HepG2 (cell line): ENCODE data around the gene GSKIP. TPM values are rescaled to one million over a fixed set of nuclear protein-coding genes. Genes with fewer than 3 reads are reported as not detected.
A peak's percentile ranks its signal among the peaks of the same experiment; 100 is the strongest.

ENCODE experiments used
- ATF7 ChIP-seq, 2 experiments: fragments of 450-650 bp in 1 of 2; sonication (generic) in 1 of 2; formaldehyde crosslinking in 1 of 2; IDR thresholded peaks; 2 replicates each; pipeline versions ENCODE4 v1.4.0 to v1.6.1; 2016 to 2020; ENCODE audit warnings: antibody characterized with exemption in 1 of 2, mild to moderate bottlenecking in 1 of 2, missing genetic modification reagents in 1 of 2
- BATF2 ChIP-seq: sonication (generic); formaldehyde crosslinking; IDR thresholded peaks from 2 replicates; pipeline ENCODE4 v1.8.0; 2022; ENCODE audit warnings: mild to moderate bottlenecking, missing genetic modification reagents, moderate library complexity
- CENPT ChIP-seq: sonication (generic); formaldehyde crosslinking; IDR thresholded peaks from 2 replicates; pipeline ENCODE4 v1.8.0; 2022; ENCODE audit warnings: low read depth, mild to moderate bottlenecking, moderate library complexity, missing genetic modification reagents
- CREM ChIP-seq, 2 experiments: sonication (generic) in 1 of 2; formaldehyde crosslinking in 1 of 2; IDR thresholded peaks; 2 replicates each; pipeline versions ENCODE4 v1.4.0 to v1.6.1; 2016 to 2020; ENCODE audit warnings: antibody characterized with exemption in 1 of 2, mild to moderate bottlenecking in 1 of 2, missing genetic modification reagents in 1 of 2
- DMTF1 ChIP-seq: sonication (generic); formaldehyde crosslinking; IDR thresholded peaks from 2 replicates; pipeline ENCODE4 v1.4.0; 2020; ENCODE audit warnings: mild to moderate bottlenecking, missing genetic modification reagents
- E2F5 ChIP-seq: sonication (generic); formaldehyde crosslinking; conservative IDR thresholded peaks from 2 replicates; pipeline ENCODE4 v1.4.0; 2020; ENCODE audit warnings: missing genetic modification reagents
- ETV5 ChIP-seq: IDR thresholded peaks from 2 replicates; pipeline ENCODE4 v1.6.1; 2018; ENCODE audit warnings: missing biosample characterization, missing genetic modification reagents, inconsistent platforms, borderline replicate concordance
- FOXA3 ChIP-seq: IDR thresholded peaks from 2 replicates; pipeline ENCODE4 v1.6.1; 2016; ENCODE audit warnings: missing genetic modification reagents, missing compliant biosample characterization
- GPBP1L1 ChIP-seq: sonication (generic); formaldehyde crosslinking; IDR thresholded peaks from 2 replicates; pipeline ENCODE4 v1.5.0; 2020; ENCODE audit warnings: mild to moderate bottlenecking, missing genetic modification reagents
- HMGXB4 ChIP-seq, 2 experiments: sonication (generic) in 1 of 2; formaldehyde crosslinking in 1 of 2; IDR thresholded peaks; 2 replicates each; pipeline versions ENCODE4 v1.4.0 to v1.6.1; 2018 to 2020; ENCODE audit warnings: missing genetic modification reagents in 2 of 2, borderline replicate concordance in 1 of 2, low read depth in 1 of 2, mild to moderate bottlenecking in 1 of 2, missing biosample characterization in 1 of 2
- NCOA1 ChIP-seq: sonication (generic); formaldehyde crosslinking; IDR thresholded peaks from 2 replicates; pipeline ENCODE4 v1.9.0; 2021; ENCODE audit warnings: missing genetic modification reagents
- POLR2A ChIP-seq, 2 experiments: IDR thresholded peaks; 2 replicates each; pipeline ENCODE4 v1.6.1; 2011; ENCODE audit warnings: low read depth in 2 of 2, low read length in 2 of 2, mild to moderate bottlenecking in 1 of 2, moderate library complexity in 1 of 2; ENCODE audit not compliant: insufficient read depth in 1 of 2
- TFAP4 ChIP-seq: sonication (generic); IDR thresholded peaks from 2 replicates; pipeline ENCODE4 v1.6.1; 2016; ENCODE audit warnings: low read depth, borderline replicate concordance
- TOE1 ChIP-seq: sonication (generic); formaldehyde crosslinking; IDR thresholded peaks from 2 replicates; pipeline ENCODE4 v1.4.0; 2020; ENCODE audit warnings: mild to moderate bottlenecking, missing genetic modification reagents
- ZNF292 ChIP-seq: sonication (generic); formaldehyde crosslinking; IDR thresholded peaks from 2 replicates; pipeline ENCODE4 v1.8.1; 2022; ENCODE audit warnings: mild to moderate bottlenecking, low read depth, missing genetic modification reagents, borderline replicate concordance
- ZNF75D ChIP-seq: sonication (generic); formaldehyde crosslinking; IDR thresholded peaks from 2 replicates; pipeline ENCODE4 v1.8.1; 2023; ENCODE audit warnings: missing genetic modification reagents, mild to moderate bottlenecking, borderline replicate concordance
- ZNF761 ChIP-seq: sonication (generic); formaldehyde crosslinking; conservative IDR thresholded peaks from 2 replicates; pipeline ENCODE4 v1.4.0; 2020; ENCODE audit warnings: mild to moderate bottlenecking, missing genetic modification reagents
- ZSCAN12 ChIP-seq: sonication (generic); formaldehyde crosslinking; IDR thresholded peaks from 2 replicates; pipeline ENCODE4 v1.9.0; 2021; ENCODE audit warnings: mild to moderate bottlenecking, missing genetic modification reagents
- polyA plus RNA-seq, 8 experiments: library from polyadenylated mRNA; depleted of rRNA in 3 of 8; stranded (reverse) in 7 of 8; unstranded in 1 of 8; fragments of >200 nt; fragmentation: Illumina TruSeq in 4 of 8; extraction: Trizol in 4 of 8; gene quantifications; 2 replicates each; pipeline versions ENCODE4 v1.2.1 to v1.2.3, GENCODE V29; 2011 to 2016; ENCODE audit warnings: low read depth in 4 of 8, missing spikeins in 1 of 8, mixed read lengths in 1 of 8; ENCODE audit not compliant: insufficient read depth in 1 of 8
- total RNA-seq, 5 experiments: library from RNA; depleted of rRNA; stranded (reverse); fragments of >200 nt; fragmentation: Illumina TruSeq; extraction: Trizol; gene quantifications; 2 replicates each; pipeline ENCODE4 v1.2.3, GENCODE V29; 2016; ENCODE audit warnings: low read depth in 1 of 5

The GSKIP gene
- total and polyA plus RNA-seq, 2 of the 13 experiments (the other 11 are each of a cell fraction or from before 2014, with no cell fraction given) = 12.5 to 27.3 TPM

GRCh38 chr14:96391293-96392118 is 28.2 kb downstream of the GSKIP start (continued):
- TF ChIP-seq E2F5 (CRISPR knock-in tag) (no peak), ZNF761 (no peak), POLR2A (IDR thresholded peaks at IDR 0.05; ENCODE audit: insufficient read depth in 1 of 2, low read depth in 2 of 2, low read length in 2 of 2) (peak; percentile 66 to 69), BATF2 (no peak), ZSCAN12 (0 out of 2 replicates have a peak, but pooled peaks have one; percentile 37), TFAP4 (0 out of 2 replicates have a peak, but pooled peaks have one; percentile 8), GPBP1L1 (CRISPR knock-in tag) (no peak), ZNF75D (CRISPR knock-in tag) (no peak), ETV5 (CRISPR knock-in tag) (no peak), TOE1 (CRISPR knock-in tag) (no peak), CREM (IDR thresholded peaks at IDR 0.05) (no peak), CREM (CRISPR knock-in tag; IDR thresholded peaks at IDR 0.05) (no peak), FOXA3 (CRISPR knock-in tag) (no peak), ATF7 (IDR thresholded peaks at IDR 0.05) (no peak), ATF7 (CRISPR knock-in tag; IDR thresholded peaks at IDR 0.05) (no peak), CENPT (CRISPR knock-in tag) (no peak), DMTF1 (no peak), HMGXB4 (CRISPR knock-in tag; IDR thresholded peaks at IDR 0.05; ENCODE audit: borderline replicate concordance in 1 of 2, low read depth in 1 of 2) (0 out of 4 replicates have a peak, but pooled peaks of 1 of the 2 experiments have one; percentile 24), NCOA1 (no peak), ZNF292 (CRISPR knock-in tag) (peak; percentile 74; the same call in 1 of the 2 replicates)
